Cardiac fibroblast (primary cell): ENCODE data around the gene GET4.

Experiments used
- DNase-seq, 2 donors: peaks; one replicate each; pipeline versions ENCODE4 v3.0.0 to v3.0.0-alpha.2; 2010; ENCODE audit warnings: low read depth in 2 of 2
- H3K4me3 ChIP-seq, 2 donors: replicated peaks in 1 of 2; 1 replicate in 1 of 2; 2 replicates in 1 of 2; pipeline ENCODE4 v1.5.1; 2011; ENCODE audit warnings: low read depth in 2 of 2, low read length in 2 of 2, mild to moderate bottlenecking in 2 of 2, moderate library complexity in 1 of 2
- TF ChIP-seq, protein P1 (sequence below): IDR thresholded peaks from one replicate; pipeline ENCODE4 v1.5.1; 2011; ENCODE audit warnings: low read depth, mild to moderate bottlenecking, low read length, inconsistent platforms

GET4 gene

DNA sequence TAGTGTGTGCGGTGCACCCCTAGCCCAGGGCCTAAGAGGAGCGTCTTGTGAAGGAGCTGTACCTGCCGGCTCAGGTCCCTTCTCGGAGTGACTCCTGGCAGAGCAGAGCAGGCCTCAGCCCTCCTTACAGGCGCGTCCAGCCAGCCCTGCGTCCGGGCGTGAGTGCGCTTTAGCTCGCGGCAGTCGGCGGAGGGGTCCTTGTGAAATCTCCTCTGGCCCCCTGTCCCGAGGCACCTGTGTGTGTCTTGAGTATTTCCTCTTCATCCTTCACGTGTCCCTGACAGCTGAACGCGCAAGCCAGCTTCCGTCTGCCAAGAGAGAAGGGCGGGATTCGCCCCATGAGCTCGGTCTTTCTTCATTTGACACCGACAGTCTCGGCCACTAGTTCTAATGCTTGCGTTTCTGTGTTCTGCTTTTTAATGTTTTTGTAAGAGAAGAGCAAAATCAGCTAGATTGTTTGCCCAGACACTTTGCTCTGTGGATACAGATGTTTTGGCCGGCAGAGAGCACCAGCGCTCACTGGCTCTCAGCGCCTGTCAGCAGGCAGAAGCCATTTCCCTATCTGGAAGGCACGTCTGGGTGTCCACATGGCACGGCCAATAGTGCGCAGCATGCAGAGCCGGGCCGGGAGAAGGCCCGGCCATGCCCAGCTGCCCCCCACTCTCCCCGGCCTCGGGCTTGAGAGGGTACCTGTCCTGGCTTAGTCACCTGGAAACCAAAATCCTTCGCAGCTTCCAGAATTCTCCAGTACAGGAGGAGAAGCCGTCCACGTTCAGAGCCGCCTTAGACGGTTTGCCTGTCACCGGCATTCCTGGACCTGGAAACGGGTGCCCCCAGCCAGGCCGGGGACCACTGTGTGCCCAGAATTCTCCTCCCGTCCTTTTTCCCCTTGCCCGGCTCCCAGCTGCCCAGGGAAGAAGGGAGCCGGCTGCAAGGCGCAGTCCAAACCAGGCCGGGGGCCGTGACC lies 7.0 kb downstream of the GET4 start:
- DNase-seq = no peak
- TF ChIP-seq, protein P1, sequence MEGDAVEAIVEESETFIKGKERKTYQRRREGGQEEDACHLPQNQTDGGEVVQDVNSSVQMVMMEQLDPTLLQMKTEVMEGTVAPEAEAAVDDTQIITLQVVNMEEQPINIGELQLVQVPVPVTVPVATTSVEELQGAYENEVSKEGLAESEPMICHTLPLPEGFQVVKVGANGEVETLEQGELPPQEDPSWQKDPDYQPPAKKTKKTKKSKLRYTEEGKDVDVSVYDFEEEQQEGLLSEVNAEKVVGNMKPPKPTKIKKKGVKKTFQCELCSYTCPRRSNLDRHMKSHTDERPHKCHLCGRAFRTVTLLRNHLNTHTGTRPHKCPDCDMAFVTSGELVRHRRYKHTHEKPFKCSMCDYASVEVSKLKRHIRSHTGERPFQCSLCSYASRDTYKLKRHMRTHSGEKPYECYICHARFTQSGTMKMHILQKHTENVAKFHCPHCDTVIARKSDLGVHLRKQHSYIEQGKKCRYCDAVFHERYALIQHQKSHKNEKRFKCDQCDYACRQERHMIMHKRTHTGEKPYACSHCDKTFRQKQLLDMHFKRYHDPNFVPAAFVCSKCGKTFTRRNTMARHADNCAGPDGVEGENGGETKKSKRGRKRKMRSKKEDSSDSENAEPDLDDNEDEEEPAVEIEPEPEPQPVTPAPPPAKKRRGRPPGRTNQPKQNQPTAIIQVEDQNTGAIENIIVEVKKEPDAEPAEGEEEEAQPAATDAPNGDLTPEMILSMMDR = no peak
- no peak overlapping the region for H3K4me3 ChIP-seq

DNA sequence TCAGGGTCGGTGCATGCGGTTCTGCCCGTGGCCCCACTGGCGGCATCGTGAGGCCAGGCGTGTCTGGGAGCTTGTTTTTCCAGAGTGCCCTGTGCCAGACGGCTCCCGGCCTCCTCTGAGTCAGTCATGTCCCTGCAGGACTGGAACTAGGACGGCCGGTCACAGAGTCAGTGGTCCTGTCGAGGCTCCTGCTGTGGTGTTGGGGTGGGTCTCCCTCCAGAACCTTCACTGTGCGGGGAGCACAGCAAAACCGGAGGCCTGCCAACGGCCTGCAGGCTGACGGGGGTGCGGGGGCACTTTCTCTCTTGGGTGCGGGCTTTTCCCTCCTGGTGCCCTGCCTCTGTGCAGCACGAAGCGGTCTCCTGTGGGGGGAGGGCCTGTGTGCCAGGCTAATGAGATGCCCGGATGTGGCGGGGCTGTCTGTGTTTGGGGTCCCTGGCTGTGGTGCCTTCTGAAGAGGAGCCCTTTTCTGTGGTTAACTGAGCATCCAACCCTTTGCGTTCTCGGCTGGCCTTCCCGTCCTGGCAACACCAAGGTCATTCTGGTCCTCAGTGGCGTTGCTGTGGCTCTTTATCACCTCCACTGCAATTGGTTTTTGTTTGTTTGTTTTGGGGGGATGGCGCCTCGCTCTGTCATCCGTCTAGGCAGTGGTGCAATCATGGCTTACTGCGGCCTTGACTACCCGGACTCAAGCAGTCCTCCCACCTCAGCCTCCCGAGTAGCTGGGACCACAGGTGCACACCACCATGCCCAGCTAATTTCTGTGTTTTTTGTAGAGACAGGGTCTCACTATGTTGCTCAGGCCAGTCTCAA lies 8.0 kb downstream of the GET4 start:
- DNase-seq = no peak
- TF ChIP-seq, protein P1 = no peak
- no peak overlapping the region for H3K4me3 ChIP-seq

DNA sequence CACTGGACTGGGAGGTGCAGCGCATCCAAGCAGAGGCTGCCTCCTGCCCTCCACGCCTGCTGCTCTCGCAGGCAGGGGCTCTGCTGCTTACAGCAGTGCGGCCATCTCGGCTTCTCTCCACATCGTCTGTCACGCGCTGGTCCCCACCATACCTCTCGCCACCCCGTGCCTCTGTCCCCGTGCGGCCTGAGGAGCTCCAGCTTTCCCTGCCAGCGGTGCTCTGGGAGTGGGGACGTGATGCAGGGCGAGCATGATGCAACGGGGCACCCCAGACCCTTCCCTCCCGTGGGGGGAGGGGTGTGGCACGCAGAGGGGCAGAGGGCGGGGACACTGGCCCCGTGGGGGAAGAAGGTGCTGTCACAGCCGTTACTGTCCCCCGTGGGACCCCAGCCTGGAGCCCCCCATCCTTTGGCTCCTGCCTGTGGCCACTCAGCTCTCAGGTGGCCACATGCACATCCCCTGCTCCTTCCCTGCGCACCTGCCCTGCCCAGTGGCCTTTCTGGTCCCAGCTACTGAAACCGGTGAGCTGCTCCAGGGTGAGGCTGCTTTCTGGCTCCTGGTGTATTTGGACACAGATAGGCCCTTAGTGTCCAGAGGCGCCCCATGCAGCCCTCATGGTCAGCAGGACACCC lies 9.0 kb downstream of the GET4 start:
- TF ChIP-seq, protein P1 = no peak
- DNase-seq = no peak
- H3K4me3 ChIP-seq = no peak overlapping the region

DNA sequence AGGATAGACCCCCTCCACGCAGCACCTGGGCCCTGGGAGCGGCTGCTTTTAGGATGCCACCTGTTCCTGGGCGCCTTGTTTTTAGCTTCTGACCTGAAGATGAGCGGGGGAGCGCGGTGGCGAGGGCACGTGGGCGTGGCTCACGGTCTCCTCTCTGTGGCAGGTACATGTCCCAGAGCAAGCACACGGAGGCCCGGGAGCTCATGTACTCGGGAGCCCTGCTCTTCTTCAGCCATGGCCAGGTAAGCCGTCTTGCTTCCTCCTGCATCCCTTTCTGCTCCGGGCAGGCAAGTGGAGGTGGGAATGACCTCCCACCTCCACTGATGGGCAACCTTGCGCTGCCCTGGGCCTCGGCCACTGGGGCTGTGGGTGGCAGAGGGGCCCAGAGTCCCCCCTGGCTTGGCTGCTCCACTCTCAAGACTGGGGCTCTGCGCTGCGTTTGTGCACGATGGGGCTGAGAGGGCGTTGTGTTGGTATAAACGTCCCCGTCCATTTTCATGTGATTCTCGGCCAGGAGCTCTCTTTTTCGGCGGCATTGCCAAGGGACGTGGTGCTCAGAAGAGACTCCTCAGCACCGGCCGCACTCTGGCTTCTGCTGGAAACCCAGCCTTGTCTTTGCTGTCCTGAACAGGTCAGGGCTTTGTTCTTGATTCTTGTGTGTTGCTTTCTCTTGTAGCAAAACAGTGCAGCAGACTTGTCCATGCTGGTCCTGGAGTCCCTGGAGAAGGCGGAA lies 9.7 kb downstream of the GET4 start:
- DNase-seq = no peak
- TF ChIP-seq, protein P1 = no peak
- H3K4me3 ChIP-seq = no peak overlapping the region

DNA sequence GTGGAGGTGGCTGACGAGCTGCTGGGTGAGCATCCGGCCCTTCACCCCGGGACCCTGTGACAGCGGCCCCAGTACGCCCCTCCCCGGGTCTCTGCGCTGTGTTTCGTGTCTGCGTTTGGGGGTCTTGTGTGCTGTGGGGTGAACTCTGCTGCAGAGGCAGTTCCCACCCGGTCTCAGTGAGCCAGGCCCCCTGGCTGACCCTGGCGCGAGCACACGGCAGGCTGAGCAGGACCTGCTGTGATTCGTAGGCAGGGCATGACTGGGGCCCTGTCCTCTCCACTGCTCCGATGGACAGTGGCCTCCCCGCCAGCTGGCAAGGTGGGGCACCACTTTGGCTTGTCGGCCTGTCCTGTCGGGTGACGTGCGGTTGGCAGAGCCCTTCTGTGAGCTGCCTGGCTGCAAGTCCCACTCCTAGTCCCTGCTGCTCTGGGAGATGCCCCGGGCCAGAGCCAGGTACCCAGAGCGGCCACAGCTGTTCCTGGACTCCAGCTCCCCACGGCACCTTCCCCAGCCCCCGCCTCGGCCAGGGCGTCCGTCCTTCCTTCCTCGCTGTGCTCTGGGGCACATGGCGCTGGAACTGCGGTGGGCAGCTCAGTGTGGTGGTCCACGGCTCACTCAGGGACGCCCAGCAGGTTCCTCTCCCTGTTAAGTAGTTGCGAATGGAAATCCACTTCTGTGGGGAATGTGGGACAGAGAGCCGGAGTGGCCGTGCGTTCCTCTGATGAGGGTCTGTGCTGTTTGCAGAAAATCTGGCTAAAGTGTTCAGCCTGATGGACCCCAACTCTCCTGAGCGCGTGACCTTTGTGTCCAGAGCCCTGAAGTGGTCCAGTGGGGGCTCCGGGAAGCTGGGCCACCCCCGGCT lies 10.5 kb downstream of the GET4 start:
- TF ChIP-seq, protein P1 = no peak
- no peak overlapping the region for H3K4me3 ChIP-seq
- DNase-seq = no peak
